GM08714 (cell line): Measurements from ENCODE around the gene ELAPOR2.
A peak's percentile ranks its signal among the peaks of the same experiment; 100 is the strongest.
"Not testable (repeated sequence)": the region's sequence is repeated elsewhere in the genome, so short reads cannot be mapped to it uniquely, and the experiment has no call there.

Source experiments
- H3K4me3 ChIP-seq: fragments of 200-500 bp; sonication (Bioruptor generic); 2 replicates; pipeline ENCODE4 v1.5.1; 2014; ENCODE audit warnings: mild to moderate bottlenecking, low read length, inconsistent platforms
- ZNF274 ChIP-seq: IDR thresholded peaks from 2 replicates; pipeline ENCODE4 v1.6.1; 2012; ENCODE audit warnings: mild to moderate bottlenecking, low read depth, low read length

Gene ELAPOR2

DNA sequence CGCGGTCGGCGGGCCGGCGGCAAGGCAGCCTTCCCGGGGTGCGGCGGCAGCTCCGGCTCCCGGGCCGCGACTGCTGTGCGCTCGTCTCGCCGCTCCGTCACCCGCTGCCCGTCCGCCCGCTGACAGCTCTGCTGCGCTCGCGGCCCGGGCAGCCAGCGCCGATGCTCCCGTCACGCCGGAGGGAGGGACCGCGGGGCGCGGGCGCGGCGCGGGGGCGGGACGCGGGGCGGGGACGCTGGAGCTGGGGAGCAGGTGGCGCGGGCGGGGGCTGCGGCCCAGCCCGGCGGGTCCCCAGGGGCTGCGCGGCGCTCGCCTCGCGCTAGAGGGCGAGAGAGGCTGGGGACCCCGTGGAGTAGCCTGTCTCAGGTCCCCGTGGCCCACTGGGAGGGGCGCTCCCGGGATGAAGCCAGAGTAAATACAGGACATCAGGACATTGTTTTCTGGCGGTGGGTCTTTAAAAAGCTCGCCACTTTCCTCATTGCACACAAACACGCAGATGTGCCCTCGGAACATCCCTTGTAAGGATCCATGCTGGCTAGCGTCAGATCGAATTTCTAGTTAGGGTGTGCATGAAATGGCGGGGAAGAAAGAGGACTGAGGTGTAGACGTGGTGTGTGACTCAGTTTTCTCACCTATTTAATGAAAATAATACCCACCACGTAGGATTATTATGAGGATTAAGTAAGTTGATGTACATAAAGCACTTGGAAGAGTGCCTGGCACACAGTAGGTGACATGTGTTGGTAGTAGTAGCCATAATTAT, at the start of gene ELAPOR2:
ELAPOR2 (minus strand) TSS at position 130 of the 763 bp plus-strand sequence. CDS start 141 bp downstream, outside the sequence.
- peak within 1 kb of the TSS; percentile 94 for H3K4me3 ChIP-seq
- no peak for TF ChIP-seq ZNF274

DNA sequence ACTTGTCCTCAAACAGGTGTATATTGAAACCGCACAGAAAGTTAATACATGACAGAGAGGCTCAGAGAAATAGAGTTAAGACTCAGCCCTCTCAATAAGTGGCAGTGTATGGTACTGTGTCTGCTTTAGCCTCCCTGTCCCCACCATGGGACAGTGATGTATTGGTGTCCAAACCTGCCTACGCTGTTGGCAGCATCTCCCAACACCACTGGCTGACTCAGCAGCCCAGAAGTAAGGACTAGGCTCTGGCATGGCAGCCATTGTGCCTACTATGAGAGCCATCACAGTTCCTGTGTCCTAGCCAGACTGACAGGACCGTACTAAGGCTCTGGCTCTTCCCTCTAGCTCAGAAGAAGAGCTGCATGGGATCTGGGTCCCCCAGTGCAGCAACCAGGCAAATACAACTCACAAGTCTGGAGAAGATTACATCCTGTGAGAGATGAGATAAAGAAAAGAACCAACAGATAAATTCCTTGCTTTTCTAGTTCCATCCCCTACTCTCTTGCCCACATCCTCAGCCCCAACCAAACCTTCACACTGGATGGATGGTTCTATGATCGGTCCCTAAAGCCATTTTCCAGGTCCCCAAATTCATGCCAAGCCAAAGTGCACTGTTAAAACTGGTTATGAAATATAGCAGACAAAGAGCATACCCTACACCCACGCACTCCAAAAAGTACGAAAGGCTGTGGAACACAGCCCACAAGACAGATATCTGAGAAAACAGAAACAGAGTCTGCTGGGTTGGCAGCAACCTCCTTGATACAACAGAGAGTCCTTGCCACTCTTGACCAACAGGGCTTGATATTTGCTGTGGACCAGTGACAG, 48.7 kb upstream of the ELAPOR2 start:
- TF ChIP-seq ZNF274, result no peak

GRCh38 chr7:87106974-87107612, 47.6 kb upstream of the ELAPOR2 start:
- no peak overlapping the region for H3K4me3 ChIP-seq
- no peak for TF ChIP-seq ZNF274

More for the DNA sequence above, 48.7 kb upstream of the ELAPOR2 start:
- no peak overlapping the region for H3K4me3 ChIP-seq

- H3K4me3 ChIP-seq, result no peak overlapping the region
- TF ChIP-seq ZNF274, result no peak
Measured at GRCh38 chr7:87105401-87105800, 45.9 kb upstream of the ELAPOR2 start.

GRCh38 chr7:87100326-87100725, 40.9 kb upstream of the ELAPOR2 start:
- TF ChIP-seq ZNF274, result no peak
- no peak overlapping the region for H3K4me3 ChIP-seq

- H3K4me3 ChIP-seq, result not testable (repeated sequence)
Measured at GRCh38 chr7:87097375-87097774, 37.9 kb upstream of the ELAPOR2 start.

DNA sequence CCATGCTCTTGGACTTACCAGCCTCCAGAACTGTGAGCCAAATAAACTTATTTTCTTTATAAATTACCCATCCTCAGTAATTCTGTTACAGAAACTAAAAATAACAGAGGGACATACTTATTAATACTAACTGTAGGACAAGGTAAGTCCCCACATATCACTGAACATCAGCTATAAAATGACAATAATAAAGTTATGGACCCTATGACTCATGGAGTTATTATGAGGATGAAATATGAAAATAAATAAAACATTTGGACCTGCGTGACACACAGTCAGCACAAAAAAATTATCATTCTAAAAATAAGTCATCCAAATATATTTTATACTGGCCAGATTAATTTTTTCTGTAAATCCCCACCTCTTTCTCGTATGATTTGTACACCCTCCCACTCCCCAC, 34.9 kb upstream of the ELAPOR2 start:
- H3K4me3 ChIP-seq, result no peak overlapping the region
- no peak for TF ChIP-seq ZNF274

DNA sequence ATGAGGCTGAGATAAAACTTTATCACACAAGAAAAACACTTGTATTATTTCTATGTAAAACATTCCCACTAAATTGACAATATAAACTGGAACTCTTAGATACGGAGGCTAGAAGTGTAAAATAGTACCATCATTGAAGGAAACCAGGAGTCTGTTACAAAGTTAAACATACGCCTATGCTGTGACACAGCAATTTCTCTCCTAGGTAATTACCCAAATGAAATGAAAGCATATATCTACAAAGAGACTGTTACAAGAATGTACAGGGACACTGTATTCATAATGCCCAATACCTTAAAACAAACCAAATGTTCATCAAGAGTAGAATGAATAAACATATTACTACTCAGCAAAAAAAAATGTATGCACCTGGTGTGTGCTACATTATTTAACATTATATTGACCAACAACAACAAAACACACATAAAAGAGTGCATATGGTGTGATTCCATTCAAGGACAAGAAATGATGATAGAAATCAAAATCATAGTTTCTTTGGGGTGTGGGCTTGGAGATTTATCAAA, 33.2 kb upstream of the ELAPOR2 start:
- H3K4me3 ChIP-seq, result no peak overlapping the region
- TF ChIP-seq ZNF274, result no peak

DNA sequence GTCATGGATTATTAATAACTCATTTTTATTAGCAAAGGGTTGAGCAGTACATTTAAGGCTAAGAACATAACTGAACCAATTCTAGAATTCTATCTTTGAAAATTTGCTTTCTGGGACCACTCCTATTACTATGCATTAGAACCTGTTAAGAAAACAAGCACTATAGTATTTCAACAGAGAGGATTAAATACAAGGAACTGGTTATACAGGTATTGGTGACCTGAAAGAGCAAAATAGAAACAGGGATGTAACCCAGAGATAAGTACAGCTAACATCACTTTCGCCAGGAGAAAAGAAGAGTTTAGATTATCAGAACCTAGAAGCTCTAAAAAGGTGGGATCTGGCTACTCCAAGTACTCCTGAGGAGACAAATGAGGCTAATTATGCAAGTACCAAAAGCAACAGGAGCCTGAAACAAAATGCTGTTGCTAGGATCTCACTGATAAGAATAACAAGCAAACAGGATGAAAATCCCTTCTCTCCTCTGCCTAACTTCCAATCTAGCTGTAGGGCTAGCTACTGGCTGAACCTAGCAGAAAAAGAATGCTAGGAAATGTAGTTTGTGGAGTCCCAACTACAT, 32.1 kb upstream of the ELAPOR2 start:
- no peak for TF ChIP-seq ZNF274
- no peak overlapping the region for H3K4me3 ChIP-seq

GRCh38 chr7:87083865-87084519, 24.5 kb upstream of the ELAPOR2 start:
- H3K4me3 ChIP-seq, result no peak overlapping the region
- TF ChIP-seq ZNF274, result no peak

DNA sequence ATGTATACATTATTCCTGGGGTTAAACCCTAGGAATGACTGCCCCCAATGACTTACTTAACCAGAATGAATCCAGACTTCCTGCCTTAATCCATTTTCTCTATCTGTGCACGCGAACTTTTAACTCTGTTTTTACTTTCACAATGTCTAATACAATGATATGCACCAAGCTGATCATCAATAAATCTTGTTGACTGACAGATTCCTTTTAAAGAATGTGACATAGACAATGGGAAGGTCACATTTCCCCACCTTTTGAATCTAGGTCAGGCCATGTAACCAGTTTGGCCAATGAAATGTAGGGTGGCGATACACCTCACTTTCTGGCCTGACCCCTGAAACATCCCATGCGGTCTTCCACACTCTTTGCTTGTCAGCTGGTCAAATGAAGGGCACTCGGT, 23.2 kb upstream of the ELAPOR2 start:
- H3K4me3 ChIP-seq, result no peak overlapping the region
- no peak for TF ChIP-seq ZNF274

DNA sequence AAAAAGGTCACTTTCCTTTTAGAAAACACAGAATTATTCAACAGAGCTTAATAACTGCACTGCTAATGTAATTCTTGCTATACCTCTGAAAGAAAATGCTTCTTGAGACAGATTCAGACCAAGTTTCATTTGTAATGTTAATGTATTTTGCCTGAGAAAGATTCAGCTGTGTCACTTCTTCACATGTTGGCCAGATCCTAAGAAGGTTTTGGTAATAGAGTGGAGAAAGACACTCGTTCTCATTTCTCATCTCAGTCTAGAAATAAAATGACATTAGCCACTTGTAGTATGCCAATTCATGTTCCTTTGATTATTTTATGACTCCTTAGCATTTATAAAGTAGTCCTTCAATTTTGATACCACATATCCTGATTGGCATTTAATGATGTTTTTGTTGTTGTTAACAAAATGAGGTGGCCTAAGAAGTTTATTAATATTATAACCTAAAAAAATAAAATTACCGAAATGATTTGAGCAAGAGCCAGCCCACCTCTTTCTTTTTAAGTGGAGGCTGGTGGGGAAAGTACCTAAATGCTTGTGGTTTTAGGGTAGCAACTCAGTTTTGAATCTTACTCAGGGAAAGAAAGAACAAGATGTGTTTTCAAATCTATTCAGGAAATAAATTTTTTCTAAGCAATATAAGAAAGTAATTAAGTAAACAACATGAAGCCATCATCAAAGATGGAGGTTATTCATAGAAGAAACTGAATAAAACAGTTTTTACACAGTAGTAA, 16.4 kb upstream of the ELAPOR2 start:
- no peak for TF ChIP-seq ZNF274
- no peak overlapping the region for H3K4me3 ChIP-seq

DNA sequence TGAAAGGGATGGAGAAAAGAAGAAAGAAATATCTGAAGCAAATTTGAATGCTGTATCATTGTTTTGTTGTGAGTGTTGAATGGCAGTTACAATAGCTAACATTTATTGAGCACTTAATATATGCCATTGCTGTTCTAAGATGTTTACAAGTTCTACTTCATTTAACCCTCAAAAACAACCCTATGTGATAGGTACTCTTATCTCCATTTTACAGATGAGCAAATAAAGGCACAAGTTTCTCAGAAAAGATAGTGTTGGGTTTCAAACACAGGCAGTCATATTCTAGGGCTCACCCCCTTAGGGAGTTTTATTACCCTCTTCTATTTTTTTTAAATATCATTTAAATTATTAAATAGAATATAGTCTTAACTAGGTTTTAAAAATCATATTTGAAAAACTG, 8.3 kb upstream of the ELAPOR2 start:
- H3K4me3 ChIP-seq, result no peak overlapping the region
- no peak for TF ChIP-seq ZNF274
